ENCODE data around the gene MAB21L4. TPM values are rescaled to one million over a fixed set of nuclear protein-coding genes. Genes with fewer than 3 reads are reported as not detected.

MAB21L4 gene
- total RNA-seq, 1 experiment from 2014 or later, result not detected

DNA sequence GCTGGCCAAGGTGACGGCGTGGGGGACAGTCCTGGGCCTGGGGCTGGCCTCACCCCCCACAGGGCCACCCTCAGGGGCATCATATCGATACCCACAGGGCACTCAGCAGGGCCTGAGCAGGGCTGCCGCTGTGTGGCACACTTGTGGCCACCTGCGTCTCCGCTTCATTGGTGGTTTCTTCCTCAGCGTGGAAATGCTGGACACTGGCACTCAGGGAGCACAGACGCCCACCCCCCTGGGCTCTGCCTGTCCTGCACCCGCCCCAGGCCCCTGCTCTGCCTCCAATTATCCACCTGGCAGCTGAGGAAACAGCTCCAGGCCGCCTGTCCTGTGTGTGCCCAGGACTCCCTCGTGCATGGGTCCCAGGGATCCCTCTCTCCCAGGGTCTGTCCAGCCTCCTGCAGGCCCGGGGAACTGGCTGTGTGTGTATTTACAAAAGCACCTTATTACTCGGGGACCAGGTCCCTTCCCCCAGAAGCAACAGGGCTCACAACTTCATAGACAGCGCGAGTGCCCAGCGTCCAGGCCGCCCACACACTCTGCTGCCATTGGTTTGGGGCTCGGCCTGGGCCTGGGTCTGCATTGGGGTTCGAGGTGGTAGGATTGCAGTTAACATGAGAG, 23.3 kb upstream of the MAB21L4 start:
- no TSS peak for BruUV-seq (replicated peaks)
- H3K27me3 ChIP-seq (ENCODE audit: insufficient read depth, low read length), result no peaks in the 10 kb centered on the region
- no peaks in the 10 kb centered on the region for H3K9me2 ChIP-seq (ENCODE audit: insufficient read depth)
- H4K20me1 ChIP-seq (ENCODE audit: insufficient read depth), result no peaks in the 10 kb centered on the region
- ChIA-PET POLR2A (no interaction called here), CTCF (no interaction called here), RAD21 (ENCODE audit: low non-redundant PET in 1 of 2, low total read pairs in 2 of 2, uncharacterized antibody in 2 of 2, unreplicated experiment in 2 of 2) (interaction anchor here in 1 of 2 experiments (0.6 kb wide), 1 partner anchor 159 kb away, joined by 3 read pairs; no protein-coding TSS in a partner anchor)
- H3K79me2 ChIP-seq (ENCODE audit: insufficient read depth, low read length), result no peaks in the 10 kb centered on the region
- H3K4me1 ChIP-seq (ENCODE audit: control insufficient read depth in 1 of 2, insufficient read depth in 2 of 2, low read length in 2 of 2), result peaks cover 5 to 22% of the 10 kb centered on the region in 2 experiments; a peak in 3 of 4 replicates
- no peaks in the 10 kb centered on the region for H3K36me3 ChIP-seq (ENCODE audit: control insufficient read depth in 1 of 2, insufficient read depth in 2 of 2, low read length in 2 of 2)
- DNase-seq (ENCODE audit: low read depth, low spot score) (no peak), ATAC-seq (no peak)
- H3K27ac ChIP-seq (ENCODE audit: low read depth, low read length), result no peak overlapping the region
- no peak for TF ChIP-seq ZNF274 (IDR thresholded peaks at IDR 0.05; ENCODE audit: low read depth, low read length)
- H3K4me2 ChIP-seq (ENCODE audit: low read length), result no peak overlapping the region
- H2AFZ ChIP-seq (ENCODE audit: low read depth, low read length, poor library complexity, severe bottlenecking), result no peak overlapping the region
- intact Hi-C loops (cut with micrococcal nuclease), result no loop called here
- no peaks in the 10 kb centered on the region for H3K9me3 ChIP-seq (ENCODE audit: control insufficient read depth in 1 of 2, insufficient read depth in 1 of 2, low read depth in 1 of 2, low read length in 2 of 2)
- no peak overlapping the region for H3K9ac ChIP-seq (ENCODE audit: low read length)
- H3K4me3 ChIP-seq (replicated peaks in 1 of 2; ENCODE audit: low read depth in 1 of 2, low read length in 2 of 2), result no peak overlapping the region

DNA sequence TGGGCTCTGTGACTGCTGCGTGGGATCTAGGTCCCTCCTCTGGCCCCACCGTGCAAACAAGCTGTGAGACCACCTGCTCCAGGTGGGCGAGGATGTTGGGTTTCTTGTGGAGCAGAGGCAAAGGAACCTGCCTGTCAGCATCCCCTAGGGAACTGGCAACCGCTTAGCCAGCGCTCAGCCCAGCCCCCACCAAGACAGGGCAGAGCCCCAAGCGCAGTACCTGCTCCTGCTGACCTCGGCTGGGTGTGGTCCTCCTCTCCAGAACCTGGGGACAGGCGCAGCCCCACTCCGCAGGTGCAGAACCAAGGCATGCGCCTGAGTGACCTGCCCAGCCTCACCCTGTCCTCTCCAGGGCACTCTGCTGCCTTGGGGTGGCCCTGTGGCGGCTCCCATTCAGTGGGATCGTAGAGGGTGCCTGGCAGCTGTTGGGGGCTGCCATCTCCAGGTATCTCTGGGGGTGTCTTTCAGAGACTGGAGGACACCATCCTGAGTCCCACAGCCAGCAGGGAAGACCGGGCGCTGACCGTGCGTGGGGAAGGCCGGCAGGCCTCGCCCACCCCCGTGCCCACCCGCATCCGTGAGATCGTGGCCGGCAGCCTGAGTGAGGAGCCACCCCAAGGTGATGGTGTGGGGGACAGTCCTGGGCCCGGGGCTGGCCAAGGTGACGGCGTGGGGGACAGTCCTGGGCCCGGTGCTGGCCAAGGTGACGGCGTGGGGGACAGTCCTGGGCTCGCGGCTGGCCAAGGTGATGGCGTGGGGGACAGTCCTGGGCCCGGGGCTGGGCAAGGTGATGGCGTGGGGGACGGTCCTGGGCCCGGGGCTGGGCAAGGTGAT, 22.5 kb upstream of the MAB21L4 start:
- Histone ChIP-seq H3K36me3 (ENCODE audit: control insufficient read depth in 1 of 2, insufficient read depth in 2 of 2, low read length in 2 of 2) (no peaks in the 10 kb centered on the region), H3K4me1 (ENCODE audit: control insufficient read depth in 1 of 2, insufficient read depth in 2 of 2, low read length in 2 of 2) (peaks cover 5 to 23% of the 10 kb centered on the region in 2 experiments; a peak in 3 of 4 replicates), H3K4me2 (ENCODE audit: low read length) (no peak overlapping the region), H4K20me1 (ENCODE audit: insufficient read depth) (no peaks in the 10 kb centered on the region), H3K9me3 (ENCODE audit: control insufficient read depth in 1 of 2, insufficient read depth in 1 of 2, low read depth in 1 of 2, low read length in 2 of 2) (no peaks in the 10 kb centered on the region), H3K27ac (ENCODE audit: low read depth, low read length) (no peak overlapping the region), H3K9me2 (ENCODE audit: insufficient read depth) (no peaks in the 10 kb centered on the region), H3K27me3 (ENCODE audit: insufficient read depth, low read length) (no peaks in the 10 kb centered on the region), H3K4me3 (replicated peaks in 1 of 2; ENCODE audit: low read depth in 1 of 2, low read length in 2 of 2) (no peak overlapping the region), H3K9ac (ENCODE audit: low read length) (no peak overlapping the region), H2AFZ (ENCODE audit: low read depth, low read length, poor library complexity, severe bottlenecking) (no peak overlapping the region), H3K79me2 (ENCODE audit: insufficient read depth, low read length) (no peaks in the 10 kb centered on the region)
- DNase-seq (ENCODE audit: low read depth, low spot score) (no peak), ATAC-seq (no peak)
- ChIA-PET CTCF (no interaction called here), POLR2A (no interaction called here), RAD21 (ENCODE audit: low non-redundant PET in 1 of 2, low total read pairs in 2 of 2, uncharacterized antibody in 2 of 2, unreplicated experiment in 2 of 2) (interaction anchor here in 1 of 2 experiments (0.6 kb wide), 1 partner anchor 160 kb away, joined by 3 read pairs; no protein-coding TSS in a partner anchor)
- TF ChIP-seq CEBPB (IDR thresholded peaks at IDR 0.05; ENCODE audit: low read depth) (no peak), JUND (IDR thresholded peaks at IDR 0.05) (no peak)
- TF ChIP-seq, protein P1, sequence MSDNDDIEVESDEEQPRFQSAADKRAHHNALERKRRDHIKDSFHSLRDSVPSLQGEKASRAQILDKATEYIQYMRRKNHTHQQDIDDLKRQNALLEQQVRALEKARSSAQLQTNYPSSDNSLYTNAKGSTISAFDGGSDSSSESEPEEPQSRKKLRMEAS (IDR thresholded peaks at IDR 0.05), result no peak
- no TSS peak for BruUV-seq (replicated peaks)
- intact Hi-C loops (cut with micrococcal nuclease), result no loop called here
